ENCODE measurements around the gene NCOA7. TPM values are rescaled to one million over a fixed set of nuclear protein-coding genes. Genes with fewer than 3 reads are reported as not detected.
A peak's percentile ranks its signal among the peaks of the same experiment; 100 is the strongest.
"Not testable (repeated sequence)": the region's sequence is repeated elsewhere in the genome, so short reads cannot be mapped to it uniquely, and the experiment has no call there.

Gene NCOA7
- polyA plus RNA-seq, 1 donor = 8.1 TPM

- DNase-seq (ENCODE audit: low read depth) = no peak
Observed at GRCh38 chr6:125836466-125836865, 45.7 kb downstream of the NCOA7 start.

- no peak for DNase-seq (ENCODE audit: low read depth)
Observed at GRCh38 chr6:125839471-125839870, 48.7 kb downstream of the NCOA7 start.

- DNase-seq (ENCODE audit: low read depth) = no peak
Observed at GRCh38 chr6:125839879-125840278, 49.1 kb downstream of the NCOA7 start.

- no peak for DNase-seq (ENCODE audit: low read depth)
Observed at GRCh38 chr6:125841356-125842090, 50.8 kb downstream of the NCOA7 start.

GRCh38 chr6:125842091-125842626 is 51.4 kb downstream of the NCOA7 start:
- no peak for DNase-seq (ENCODE audit: low read depth)

- no peak for DNase-seq (ENCODE audit: low read depth)
Observed at GRCh38 chr6:125843593-125843992, 52.8 kb downstream of the NCOA7 start.

- DNase-seq (ENCODE audit: low read depth) = no peak
Observed at GRCh38 chr6:125844989-125845388, 54.2 kb downstream of the NCOA7 start.

GRCh38 chr6:125846292-125847024 is 55.7 kb downstream of the NCOA7 start:
- DNase-seq (ENCODE audit: low read depth) = no peak

- DNase-seq (ENCODE audit: low read depth) = not testable (repeated sequence)
Observed at GRCh38 chr6:125848286-125848685, 57.5 kb downstream of the NCOA7 start.

- no peak for DNase-seq (ENCODE audit: low read depth)
Observed at GRCh38 chr6:125850361-125850760, 59.6 kb downstream of the NCOA7 start.

- DNase-seq (ENCODE audit: low read depth) = no peak
Observed at GRCh38 chr6:125852587-125852986, 61.8 kb downstream of the NCOA7 start.

GRCh38 chr6:125853168-125853567 is 62.4 kb downstream of the NCOA7 start:
- no peak for DNase-seq (ENCODE audit: low read depth)

GRCh38 chr6:125853756-125854155 is 63.0 kb downstream of the NCOA7 start:
- no peak for DNase-seq (ENCODE audit: low read depth)

- no peak for DNase-seq (ENCODE audit: low read depth)
Observed at GRCh38 chr6:125854355-125854754, 63.6 kb downstream of the NCOA7 start.

- no peak for DNase-seq (ENCODE audit: low read depth)
Observed at GRCh38 chr6:125855783-125856182, 65.0 kb downstream of the NCOA7 start.

GRCh38 chr6:125857846-125858245 is 67.1 kb downstream of the NCOA7 start:
- no peak for DNase-seq (ENCODE audit: low read depth)

- peak; percentile 28 for DNase-seq (ENCODE audit: low read depth)
Observed at GRCh38 chr6:125858427-125859320, 67.9 kb downstream of the NCOA7 start.

GRCh38 chr6:125859727-125860126 is 69.0 kb downstream of the NCOA7 start:
- DNase-seq (ENCODE audit: low read depth) = no peak

GRCh38 chr6:125863023-125863422 is 72.3 kb downstream of the NCOA7 start:
- DNase-seq (ENCODE audit: low read depth) = no peak

- DNase-seq (ENCODE audit: low read depth) = no peak
Observed at GRCh38 chr6:125865015-125865414, 74.3 kb downstream of the NCOA7 start.

- no peak for DNase-seq (ENCODE audit: low read depth)
Observed at GRCh38 chr6:125866433-125866832, 75.7 kb downstream of the NCOA7 start.

- no peak for DNase-seq (ENCODE audit: low read depth)
Observed at GRCh38 chr6:125867483-125867942, 76.8 kb downstream of the NCOA7 start.
